ENCODE measurements around the gene GLYR1.

GLYR1 gene

DNA sequence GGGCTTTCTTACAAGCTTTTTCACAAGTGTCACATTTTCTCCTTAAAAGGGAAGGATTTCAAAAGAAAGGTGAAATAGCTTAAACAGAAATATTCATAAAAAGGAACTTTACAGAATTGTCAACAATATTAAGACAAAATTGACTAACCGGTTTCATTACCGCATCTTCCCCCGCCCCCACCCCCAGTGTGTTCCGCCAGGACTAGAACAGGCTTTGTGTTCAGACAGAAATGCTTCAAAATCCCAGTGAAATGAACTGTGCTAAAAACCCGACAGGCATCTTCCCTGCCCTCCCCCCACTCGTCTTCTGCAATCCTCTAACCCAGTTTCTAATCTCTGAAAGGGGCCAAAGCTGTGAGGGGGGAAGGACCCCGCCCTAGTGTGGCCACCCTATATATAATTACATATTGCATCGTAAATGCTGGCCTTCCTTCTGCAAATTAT lies 43.7 kb downstream of the GLYR1 start:
- no peak for DNase-seq

DNA sequence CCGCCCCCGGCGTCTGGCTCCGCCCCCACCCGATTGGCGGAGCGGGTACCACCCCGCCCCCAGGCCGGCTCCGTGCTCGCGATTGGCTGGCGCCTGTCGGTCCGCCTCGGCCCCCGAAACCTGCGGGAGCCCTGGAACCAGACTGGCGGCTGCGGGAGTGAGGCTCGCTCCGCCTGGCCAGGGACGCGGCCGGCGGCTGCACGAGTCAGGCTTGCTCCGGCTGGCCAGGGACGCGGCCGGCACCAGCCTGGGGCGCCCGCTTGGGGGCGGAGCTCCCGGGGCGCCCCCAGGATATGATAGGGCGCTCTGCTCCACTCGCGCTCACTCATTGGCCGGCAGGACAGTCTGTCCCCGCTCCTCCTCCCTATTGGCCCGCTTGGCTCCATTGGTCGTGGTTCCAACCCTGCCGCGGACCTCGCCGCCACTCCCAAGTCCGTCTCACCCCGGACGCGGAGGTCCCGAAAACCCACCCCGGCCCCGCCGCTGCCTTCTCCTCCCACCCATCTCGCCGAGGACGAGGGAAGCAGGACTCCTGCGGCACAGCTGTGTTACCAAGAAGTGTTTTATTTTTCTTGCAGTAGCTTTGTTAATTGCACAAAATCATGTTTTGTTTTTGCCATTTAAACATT lies 44.3 kb downstream of the GLYR1 start:
- peak; percentile 69 for DNase-seq

DNA sequence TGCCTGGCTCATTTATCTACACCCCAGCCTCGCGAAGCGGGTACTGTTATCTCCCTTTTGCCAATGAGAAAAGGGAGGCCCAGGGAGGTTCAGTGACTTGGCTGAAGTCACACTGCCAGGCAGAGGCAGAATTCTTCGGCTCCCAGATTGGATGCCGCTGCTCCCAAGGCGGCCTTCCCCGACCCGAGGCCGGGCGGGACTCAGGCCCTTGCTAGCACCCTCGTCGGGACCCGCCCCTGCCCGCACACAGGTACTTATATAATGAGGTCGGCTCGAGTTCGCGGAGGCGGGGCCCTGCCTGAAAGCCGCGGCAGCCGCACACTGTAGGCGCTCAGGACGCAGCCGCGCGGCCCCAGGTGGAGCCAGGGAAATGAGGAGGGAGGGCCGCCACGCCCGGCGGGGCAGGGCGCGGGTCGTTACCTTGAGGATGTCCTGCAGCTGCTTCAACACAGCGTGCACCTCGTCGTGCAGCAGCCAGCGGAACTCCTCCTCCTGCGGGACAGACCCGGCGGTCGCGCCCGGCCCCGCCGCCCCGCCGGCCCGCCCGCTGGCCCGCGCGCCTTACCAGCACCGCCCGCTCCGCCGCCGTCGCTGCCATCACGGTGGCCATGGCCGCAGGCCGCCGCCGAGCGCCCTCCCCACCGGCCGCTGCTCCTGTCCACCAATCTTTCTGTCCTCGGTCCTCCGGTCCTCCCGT lies 45.0 kb downstream of the GLYR1 start, which contains the start of gene ROGDI:
ROGDI (minus strand) TSS at position 672 of the 697 bp plus-strand sequence; CDS start at position 610, 62 bp downstream.
- DNase-seq, result no peak

DNA sequence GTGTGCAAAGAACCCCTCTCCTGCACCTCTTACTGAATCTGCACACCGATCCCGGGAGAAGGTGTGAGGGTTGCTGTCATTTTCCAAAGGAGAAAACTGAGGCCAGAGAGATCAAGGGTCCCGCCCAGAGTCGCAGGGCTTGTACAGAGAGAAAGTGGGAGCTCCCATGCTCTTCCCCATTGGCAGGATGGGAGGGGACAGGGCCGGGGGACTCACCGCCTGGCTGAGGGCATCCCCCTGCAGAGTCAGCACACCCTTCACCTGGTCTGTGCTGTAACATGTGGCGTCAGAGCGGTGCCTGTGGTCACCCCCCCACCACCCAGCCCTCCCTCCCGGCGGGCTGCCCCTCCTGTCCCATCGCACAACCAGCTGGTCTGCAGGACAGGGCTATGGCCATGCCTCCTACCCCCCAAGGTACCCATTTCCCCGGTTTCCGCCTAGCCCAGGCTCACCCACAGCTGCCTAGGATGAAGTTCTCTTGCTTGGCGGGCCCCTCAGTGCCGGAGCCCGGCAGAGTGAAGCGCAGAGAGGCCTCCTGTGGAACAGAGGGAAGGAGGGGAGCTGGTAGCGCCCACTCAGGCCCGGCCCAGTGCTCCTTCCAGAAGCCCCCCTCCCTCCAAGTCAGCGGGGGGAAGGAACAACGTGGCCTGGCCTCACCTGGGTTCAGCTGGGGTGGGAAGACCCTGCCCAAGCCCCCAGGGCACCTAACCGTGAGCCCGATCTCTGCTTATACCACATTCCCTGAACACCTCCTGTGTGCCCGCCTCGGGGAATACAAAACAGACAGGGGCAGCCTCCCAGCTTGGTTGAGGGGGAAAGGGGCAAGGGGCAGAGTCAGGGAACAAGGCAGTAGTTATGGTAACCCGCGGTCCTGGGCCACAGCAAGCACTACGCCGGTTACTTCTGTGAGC lies 45.8 kb downstream of the GLYR1 start:
- no peak for DNase-seq

DNA sequence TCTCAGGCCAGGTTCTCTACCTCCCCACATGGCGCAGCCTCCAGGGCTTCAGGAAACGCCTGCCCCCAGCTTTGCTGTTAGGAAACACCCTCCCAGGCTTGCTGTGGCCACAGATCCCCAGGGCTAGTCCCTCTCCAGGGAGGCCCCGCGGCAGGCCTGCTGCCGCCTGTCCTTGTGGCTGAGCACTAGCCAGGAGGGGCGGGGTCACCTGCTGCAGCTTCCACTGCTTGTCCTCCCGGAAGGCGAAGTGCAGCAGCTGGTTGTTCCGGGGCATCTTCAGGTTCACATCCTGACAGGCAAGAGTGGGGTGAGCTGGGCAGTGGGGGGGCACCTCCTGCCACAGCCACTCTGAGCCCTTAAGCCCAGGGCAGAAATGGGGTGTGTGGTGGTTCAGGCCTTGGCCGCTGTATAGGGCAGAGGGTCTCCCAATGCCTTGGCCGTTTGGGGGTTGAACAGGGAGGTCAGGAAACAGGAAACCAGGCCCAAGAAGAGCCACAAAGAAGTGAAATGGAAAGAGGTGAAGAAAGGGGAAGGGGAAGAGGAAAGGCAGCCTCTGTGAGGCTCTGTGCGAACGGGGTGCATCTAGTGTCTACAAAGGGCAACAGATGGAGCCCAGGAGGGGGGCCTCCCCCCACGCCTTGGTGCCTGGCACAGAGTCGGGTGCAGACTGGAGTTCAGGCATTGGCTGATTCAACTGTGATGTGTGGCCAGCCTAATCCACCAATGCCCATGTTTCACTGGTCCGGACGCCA lies 46.6 kb downstream of the GLYR1 start:
- no peak for DNase-seq

DNA sequence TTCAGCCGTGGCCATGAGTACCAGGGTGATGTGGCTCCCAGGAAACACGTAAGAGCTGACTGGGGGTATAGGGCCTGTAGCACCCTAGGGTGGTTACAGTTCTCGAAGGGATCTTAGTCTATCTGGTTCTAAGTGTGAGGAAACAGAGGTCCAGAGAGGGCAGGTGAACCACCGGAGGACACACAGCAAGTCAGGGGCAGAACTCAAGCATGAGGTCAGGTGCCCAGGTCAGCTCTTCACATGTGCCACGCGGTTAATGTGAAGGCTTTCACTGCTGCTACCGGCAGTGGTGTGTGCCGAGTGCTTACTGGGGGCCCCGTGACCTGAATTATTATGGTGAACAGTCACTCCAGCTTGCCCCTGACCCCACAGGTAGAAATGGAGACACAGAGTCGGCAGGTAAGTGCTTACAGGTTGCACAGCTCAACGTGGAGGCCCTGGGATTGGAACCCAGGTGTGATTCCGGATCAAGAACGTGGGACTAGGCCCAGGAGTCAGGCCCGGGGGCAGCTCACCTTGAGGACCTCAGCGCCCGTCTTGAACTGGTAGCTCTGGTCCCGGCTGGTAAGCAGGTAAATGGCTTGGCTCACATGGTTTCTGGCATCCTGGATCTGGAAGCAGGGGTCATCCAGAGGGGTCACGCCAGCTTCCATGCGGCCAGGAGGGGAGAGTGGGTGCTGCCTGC lies 47.8 kb downstream of the GLYR1 start:
- no peak for DNase-seq

DNA sequence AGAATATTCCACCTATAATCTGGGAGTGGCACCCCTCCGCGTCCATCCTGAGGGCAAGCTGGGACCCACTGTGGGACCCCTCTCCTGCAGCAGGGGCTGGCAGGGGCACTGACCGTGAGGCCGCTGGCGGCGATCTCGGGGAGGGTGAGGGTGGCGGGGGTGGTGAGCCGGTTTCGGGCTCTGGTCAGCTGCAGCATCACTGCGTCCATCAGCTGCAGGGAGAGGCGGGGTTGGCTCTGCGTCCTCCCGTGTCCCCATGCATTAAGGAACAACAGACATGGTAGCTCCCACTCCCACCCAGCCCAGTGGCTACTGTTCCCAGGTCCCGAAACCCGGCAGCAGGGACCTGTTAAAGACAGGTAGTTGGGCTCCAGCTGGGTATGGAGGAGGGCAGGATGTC lies 48.6 kb downstream of the GLYR1 start:
- no peak for DNase-seq

DNA sequence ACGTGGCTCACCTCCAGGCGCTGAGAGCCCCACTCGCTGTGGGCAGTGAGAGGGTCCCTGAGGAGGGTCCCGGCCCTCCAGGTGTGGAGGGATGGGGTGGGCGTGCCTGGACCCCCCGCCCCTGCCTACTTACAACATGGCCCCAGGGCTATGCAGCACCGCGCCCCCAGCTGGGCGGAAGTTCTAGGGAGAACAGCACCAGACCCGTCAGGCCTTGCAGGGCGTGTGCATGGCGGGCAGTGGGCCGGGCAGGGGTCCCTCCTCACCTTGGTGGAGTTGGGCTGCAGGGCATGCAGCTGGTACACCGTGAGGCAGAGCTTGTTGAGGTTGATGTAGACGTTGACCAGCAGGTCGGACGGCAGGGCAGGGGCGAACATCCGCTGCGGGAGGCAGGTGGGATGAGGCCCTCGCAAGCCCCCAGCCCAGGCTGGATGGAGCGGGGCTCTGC lies 49.3 kb downstream of the GLYR1 start:
- no peak for DNase-seq

DNA sequence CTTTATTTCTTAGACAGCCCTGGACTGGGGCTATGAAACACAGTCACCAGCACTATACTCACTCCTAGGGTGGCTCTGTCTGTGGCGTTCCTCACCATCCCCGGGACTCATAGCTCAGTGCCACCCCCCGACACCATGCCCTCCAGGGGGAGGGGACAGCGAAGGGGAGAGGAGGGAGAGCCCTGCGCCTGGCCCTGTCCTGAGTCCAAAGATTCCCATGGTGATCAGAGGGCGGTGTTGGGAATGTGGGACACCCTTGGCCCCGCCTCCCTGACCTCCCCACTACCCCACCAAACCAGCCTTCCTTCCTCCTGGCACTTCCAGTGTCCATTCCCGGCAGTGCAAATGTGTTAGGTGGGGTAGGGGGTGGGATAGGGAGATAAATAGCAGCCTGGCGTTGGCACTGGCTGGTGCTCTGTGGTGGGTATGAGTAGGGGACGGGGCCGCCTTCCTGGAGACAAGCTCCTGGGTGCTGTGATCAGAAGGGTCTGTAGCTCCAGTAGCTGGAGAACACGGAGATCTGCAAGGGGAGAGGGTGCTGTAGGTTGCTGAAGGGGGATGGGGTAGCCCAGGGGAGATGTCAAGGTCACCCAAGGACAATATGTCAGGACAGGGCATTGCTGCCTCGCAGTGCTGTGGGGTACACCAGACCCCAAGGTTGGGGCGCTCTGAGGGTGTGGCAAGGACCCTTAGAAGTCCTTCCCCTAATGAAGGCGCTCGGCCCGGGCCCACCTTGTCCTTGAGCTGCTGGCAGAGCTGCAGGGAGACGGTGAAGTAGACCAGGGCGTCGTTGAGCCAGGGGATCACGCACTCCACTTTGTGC lies 49.9 kb downstream of the GLYR1 start:
- no peak for DNase-seq

DNA sequence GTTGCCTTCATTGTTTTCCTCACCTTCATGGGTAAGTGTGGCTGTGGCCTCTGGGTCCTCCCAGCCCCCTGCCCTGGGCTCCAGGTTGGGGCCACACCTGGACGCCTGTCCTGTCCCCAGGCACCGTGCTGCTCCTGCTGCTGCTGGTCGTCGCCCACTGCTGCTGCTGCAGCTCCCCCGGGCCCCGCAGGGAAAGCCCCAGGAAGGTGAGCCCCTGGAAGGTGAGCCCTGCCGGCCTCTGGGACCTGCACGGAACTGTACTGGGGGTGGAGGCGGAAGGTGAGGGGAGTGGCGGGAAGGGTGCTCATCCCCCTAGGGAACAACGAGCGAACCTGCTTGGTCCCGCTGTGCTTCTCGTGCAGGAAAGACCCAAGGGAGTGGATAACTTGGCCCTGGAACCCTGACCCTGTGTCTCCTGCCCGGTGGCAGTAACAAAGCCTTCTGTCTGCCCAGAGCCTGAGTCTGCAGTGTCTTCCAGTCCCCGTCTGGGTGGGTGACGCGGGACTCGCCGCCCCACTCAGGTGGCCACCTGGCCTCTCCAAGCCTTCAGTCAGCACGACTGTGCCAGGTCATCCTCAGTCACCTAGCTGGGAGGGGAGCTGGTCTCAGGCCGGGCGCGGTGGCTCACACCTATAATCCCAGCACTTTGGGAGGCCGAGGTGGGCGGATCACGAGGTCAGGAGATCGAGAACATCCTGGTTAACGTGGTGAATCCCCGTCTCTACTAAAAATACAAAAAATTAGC lies 51.1 kb downstream of the GLYR1 start:
- DNase-seq, result no peak

DNA sequence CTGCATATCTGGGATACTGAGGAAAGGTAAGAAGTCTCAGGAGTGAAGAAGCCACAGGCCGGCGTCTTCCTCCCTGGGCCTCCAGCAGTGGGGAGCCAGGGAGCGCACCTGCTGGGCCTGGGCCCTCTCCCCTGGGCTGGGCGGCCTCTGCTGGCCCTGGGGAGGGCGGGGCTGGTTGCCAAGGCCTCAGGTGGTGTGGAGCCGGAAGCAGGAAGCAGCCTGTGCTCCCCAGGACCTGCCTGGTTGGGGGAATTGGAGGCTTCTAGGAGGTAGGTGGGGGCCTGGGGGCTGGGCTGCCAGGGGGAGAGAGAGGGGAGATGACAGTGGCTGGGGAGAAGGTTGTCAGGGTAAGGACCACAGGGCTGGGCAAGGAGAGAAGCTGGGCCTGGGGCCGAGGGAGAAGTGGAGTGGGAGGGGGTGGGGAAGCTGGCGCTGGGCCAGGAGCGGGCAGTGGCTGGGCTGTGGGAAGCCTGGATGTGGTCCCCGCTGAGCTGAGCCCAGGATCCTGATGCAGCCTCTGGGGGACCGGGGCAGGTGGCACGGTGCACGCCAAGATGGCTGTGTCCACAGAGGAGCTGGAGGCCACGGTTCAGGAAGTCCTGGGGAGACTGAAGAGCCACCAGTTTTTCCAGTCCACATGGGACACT lies 51.8 kb downstream of the GLYR1 start, which contains the start of gene SMIM22:
SMIM22 (plus strand) TSS at position 189 of the 647 bp plus-strand sequence; CDS start at position 555, 366 bp downstream.
- no peak for DNase-seq

DNA sequence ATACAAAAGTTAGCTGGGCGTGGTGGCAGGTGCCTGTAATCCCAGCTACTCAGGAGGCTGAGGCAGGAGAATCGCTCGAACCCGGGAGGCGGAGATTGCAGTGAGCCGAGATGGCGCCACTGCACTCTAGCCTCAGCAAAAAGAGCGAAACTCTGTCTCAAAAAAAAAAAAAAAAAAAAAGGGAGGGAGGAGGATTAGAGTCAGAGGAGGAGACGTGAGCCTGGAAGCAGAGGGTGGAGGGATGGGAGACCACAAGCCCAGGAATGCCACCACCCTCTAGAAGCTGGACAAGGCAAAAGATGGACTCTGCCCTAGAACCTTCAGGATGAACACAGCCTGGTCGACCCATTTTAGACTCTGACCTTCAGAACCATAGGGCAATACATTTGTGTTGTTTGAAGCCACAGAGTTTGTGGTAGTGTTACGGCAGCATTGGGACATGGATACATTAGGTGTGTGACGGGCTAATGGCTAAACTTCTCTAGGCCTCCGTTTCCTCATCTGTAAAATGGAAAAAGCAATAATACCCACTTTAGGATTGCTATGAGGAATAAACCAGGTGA lies 54.1 kb downstream of the GLYR1 start:
- no peak for DNase-seq

DNA sequence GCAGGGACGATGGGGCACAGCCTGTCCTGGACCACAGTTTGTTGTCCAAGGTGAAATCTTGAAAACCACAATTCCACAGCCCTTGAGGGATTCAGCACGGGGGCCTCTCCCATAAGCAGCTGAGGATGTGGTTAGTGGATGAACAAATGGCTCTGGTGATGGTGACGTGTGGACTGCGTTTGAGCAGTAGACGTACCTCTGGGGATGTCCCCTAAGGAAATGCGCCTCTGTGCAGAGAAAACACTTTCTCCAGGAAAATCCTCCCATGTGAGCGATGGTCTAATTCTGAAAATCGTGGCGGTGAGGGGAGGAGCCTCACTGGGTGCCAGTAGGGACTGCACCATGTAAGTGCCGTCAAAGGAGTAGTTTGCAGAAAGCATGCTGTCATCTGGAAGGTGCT lies 56.2 kb downstream of the GLYR1 start:
- no peak for DNase-seq

DNA sequence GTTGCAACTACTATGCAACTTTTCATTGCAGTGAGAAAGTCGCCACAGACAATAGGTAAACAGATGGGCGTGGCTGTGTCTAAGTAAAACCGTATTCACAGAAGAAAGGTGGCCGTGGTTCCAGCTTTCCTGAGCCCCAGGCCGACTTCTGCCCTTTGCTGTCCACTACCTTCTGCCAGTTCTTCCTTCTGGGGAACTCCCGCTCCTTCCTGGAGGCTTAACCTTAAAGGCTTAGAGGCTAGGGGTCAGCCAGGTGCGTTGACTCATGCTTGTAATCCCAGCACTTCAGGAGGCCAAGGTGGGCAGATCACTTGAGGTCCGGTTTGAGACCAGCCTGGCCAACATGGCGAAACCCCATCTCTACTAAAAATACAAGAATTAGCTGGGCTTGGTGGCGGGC lies 56.8 kb downstream of the GLYR1 start:
- DNase-seq, result no peak

DNA sequence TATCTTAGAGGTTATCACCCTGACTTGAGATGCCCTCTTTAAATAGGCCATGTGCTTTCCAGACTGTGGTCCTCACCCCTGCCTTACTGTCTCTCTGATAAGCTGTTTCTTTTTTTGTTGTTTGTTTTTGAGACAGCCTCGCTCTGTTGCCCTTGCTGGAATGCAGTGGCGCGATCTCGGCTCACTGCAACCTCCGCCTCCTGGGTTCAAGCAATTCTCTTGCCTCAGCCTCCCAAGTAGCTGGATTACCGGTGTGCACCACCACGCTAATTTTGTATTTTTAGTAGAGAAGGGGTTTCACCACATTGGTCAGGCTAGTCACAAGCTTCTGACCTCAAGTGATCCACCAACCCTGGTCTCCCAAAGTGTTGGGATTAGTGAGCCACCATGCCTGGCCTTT lies 58.2 kb downstream of the GLYR1 start:
- no peak for DNase-seq

DNA sequence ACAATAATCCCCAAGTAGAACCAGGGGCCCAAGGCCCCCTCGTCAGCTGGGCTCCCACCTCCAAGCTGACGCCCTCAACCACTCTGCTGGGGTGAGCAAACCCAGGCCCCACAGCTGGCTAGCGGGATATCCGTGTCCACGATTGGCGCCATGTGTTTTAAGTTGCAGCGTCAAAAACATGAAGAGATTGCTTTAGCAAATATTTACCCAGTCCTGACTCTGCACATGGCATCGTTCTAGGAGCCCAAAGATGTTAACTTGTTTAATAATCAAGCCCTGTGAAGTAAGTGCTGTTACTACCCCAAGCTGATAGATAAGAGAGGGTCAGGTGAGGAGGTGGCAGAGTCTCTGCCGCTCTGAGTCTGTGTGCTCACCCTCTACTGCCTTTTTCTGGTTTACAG lies 58.6 kb downstream of the GLYR1 start:
- no peak for DNase-seq

DNA sequence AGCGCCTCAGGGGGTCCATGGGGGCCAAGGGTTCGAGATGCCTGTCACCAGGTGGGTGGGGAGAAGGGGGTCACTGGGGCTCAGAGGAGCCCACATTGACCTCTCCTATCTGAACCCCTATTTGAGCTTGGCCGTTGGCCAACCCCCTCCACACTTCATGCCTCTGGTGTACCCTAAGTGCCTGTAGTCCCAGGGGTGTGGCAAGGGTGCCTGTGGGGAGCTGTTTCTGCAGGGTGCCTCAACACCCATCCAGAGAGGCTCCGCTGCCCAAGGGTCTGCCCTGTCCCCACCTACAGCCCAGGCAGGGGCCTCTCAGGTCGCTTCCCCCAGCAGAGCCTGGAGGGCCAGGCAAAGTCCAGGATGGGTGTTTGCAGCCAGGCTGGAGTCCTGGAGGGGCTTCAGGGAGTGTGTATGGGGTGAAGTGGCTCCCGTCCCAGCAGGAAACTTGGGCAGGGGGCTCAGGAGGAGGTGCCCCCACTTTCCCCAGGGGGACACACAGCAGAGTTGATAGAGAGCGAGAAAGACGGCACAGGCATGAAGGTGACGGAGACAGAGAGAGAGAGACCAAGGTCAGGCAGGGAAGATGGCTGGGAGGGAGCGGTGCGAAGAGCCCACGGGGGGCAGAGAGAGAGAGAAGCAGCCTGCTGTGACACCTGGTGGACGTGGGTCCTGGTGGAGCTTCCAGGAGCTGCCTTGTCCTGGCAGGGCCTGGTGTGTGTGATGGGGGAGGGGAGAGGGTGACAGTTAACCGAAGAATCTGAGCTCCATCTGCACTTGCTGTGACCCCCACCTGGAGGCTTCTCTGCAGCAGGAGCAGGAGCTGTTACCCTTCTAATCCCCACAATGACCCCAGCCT lies 59.2 kb downstream of the GLYR1 start, which contains the start of gene SEPTIN12:
SEPTIN12 (minus strand) TSS at position 719 of the 856 bp plus-strand sequence; CDS start at position 19, 700 bp downstream.
- DNase-seq, result no peak

DNA sequence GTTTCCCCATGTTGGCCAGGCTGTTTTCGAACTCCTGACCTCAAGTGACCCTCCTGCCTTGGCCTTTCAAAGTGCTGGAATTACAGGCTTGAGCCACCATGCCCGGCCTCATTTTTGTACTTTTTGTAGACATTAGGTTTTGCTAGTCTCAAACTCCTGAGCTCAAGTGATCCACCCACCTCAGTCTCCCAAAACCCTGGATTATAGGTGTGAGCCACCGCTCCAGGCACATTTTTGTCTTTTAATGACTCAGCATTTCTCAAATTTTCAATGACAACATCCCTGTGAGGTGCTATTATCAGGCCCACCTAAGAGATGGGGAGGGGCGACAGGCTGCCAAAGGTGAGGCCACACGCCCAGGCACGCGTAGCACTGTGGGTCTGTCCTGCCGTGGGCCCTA lies 60.0 kb downstream of the GLYR1 start:
- DNase-seq, result no peak

Data from NCI-H446 treated with DMSO at 0.1 percent for 48 hours (cell line).